B cell (primary cell): ENCODE data around the gene NUP210L.

Experiments
- CTCF ChIP-seq: fragments of 200-600 bp; IDR thresholded peaks from one replicate; pipeline ENCODE4 v1.8.0; 2022; ENCODE audit warnings: antibody characterized with exemption, mild to moderate bottlenecking
- EZH2 ChIP-seq: IDR thresholded peaks from 2 replicates; pipeline ENCODE4 v1.6.1; 2012; ENCODE audit warnings: borderline replicate concordance, low read depth, mild to moderate bottlenecking, moderate library complexity, low read length; ENCODE audit not compliant: insufficient read depth, poor library complexity, severe bottlenecking

GRCh38 chr1:153973071-153973470 is 181.8 kb downstream of the NUP210L start:
- TF ChIP-seq CTCF (no peak), EZH2 (no peak)
